Vagina (tissue), 2 donors: Measurements from ENCODE around the gene WDR62. TPM values are rescaled to one million over a fixed set of nuclear protein-coding genes. Genes with fewer than 3 reads are reported as not detected.

Source experiments
- DNase-seq, 2 donors: peaks; one replicate each; pipeline ENCODE4 v3.0.0-alpha.2; 2017; ENCODE audit errors: extremely low spot score in 2 of 2
- H3K27ac ChIP-seq: fragments of 200-600 bp; sonication (generic); one replicate; pipeline ENCODE4 v1.5.1; 2019
- H3K27me3 ChIP-seq: fragments of 200-600 bp; sonication (generic); one replicate; pipeline ENCODE4 v1.5.1; 2019
- H3K36me3 ChIP-seq, 2 donors: fragments of 200-600 bp; sonication (generic); one replicate each; pipeline ENCODE4 v1.5.1; 2017 to 2019
- H3K4me1 ChIP-seq: fragments of 200-600 bp; sonication (generic); one replicate; pipeline ENCODE4 v1.5.1; 2019
- H3K4me3 ChIP-seq, 2 donors: fragments of 200-600 bp; sonication (generic); 1 replicate in 1 of 2; 2 replicates in 1 of 2; pipeline ENCODE4 v1.5.1; 2016 to 2019
- H3K9me3 ChIP-seq: fragments of 200-600 bp; sonication (generic); one replicate; pipeline ENCODE4 v1.5.1; 2019
- POLR2A ChIP-seq, 2 donors: fragments of 450-650 bp; IDR thresholded peaks; one replicate each; pipeline ENCODE4 v1.6.1; 2017; ENCODE audit warnings: antibody characterized with exemption in 2 of 2, mild to moderate bottlenecking in 2 of 2, moderate library complexity in 2 of 2
- POLR2AphosphoS5 ChIP-seq, 2 donors: sonication (generic); formaldehyde crosslinking; IDR thresholded peaks; one replicate each; pipeline ENCODE4 v1.9.0; 2017; ENCODE audit warnings: antibody characterized with exemption in 2 of 2, mild to moderate bottlenecking in 2 of 2, low read depth in 1 of 2; ENCODE audit not compliant: insufficient read depth in 1 of 2
- intact Hi-C: fragments of 100-400 bp; cut with DNase I; formaldehyde crosslinking; loops from one replicate; pipeline ENCODE4 v1.15.1; 2023
- total RNA-seq: library from RNA; depleted of rRNA; stranded (reverse); fragments of >200 nt; gene quantifications from one replicate; pipeline ENCODE4 v1.2.3, GENCODE V29; 2016
- TF ChIP-seq, protein P1 (sequence below), 3 experiments: fragments of 450-650 bp in 2 of 3; fragments of 200-600 bp in 1 of 3; sonication (generic) in 1 of 3; IDR thresholded peaks; one replicate each; pipeline ENCODE4 v1.5.1; 2017 to 2019; ENCODE audit warnings: antibody characterized with exemption in 3 of 3, mild to moderate bottlenecking in 2 of 3, moderate library complexity in 2 of 3

WDR62 gene
- total RNA-seq, 1 donor from 2014 or later = 2.5 TPM

DNA sequence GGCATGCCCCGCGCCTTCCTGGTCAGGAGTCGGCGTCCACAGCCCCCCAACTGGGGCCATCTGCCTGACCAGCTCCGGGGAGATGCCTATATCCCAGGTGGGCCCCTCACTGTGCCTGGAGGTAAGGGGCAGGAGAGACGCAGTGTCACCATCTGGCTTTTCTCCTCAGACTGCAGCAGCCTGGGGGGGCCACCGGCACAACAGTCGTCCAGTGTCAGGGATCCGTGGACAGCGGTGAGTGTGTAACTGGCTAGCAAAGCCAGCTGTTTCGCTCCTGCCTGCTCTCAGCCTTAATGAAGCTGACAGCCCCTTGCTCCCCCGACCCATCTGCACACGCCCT is 56.5 kb downstream of the WDR62 start:
- H3K36me3 ChIP-seq = peaks cover 0 to 18% of the 10 kb centered on the region in 2 donors
- DNase-seq = no peak
- no peak overlapping the region for H3K27ac ChIP-seq
- H3K27me3 ChIP-seq = no peaks in the 10 kb centered on the region
- intact Hi-C loops = loop anchor here (10.0 kb wide), 1 partner anchor 56 kb away; the partner anchor contains the start of genes THAP8 and WDR62
- TF ChIP-seq POLR2A (IDR thresholded peaks at IDR 0.05) = no peak
- TF ChIP-seq POLR2AphosphoS5 (IDR thresholded peaks at IDR 0.05; ENCODE audit: insufficient read depth in 1 of 2, low read depth in 1 of 2) = no peak
- no peaks in the 10 kb centered on the region for H3K9me3 ChIP-seq
- no peak overlapping the region for H3K4me3 ChIP-seq
- peaks cover 16% of the 10 kb centered on the region for H3K4me1 ChIP-seq

DNA sequence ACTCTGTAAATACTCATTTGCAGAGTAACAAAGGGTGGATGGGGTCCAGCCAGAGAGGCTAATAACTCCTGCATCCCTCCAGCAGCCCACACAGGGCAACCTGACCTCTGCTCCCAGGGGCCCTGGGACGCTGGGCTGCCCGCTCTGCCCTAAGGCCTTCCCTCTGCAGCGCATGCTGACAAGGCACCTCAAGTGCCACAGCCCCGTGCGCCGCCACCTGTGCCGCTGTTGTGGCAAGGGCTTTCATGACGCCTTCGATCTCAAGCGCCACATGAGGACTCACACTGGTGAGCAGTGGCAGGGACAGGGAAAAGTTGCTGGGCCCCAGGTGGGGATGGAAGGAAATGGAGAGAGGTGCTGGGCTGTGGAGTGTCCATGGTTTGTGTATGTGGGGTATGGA is 58.0 kb downstream of the WDR62 start:
- Histone ChIP-seq H3K9me3 (no peaks in the 10 kb centered on the region), H3K4me1 (peaks cover 31% of the 10 kb centered on the region), H3K36me3 (peaks cover 0 to 21% of the 10 kb centered on the region in 2 donors), H3K27me3 (no peaks in the 10 kb centered on the region), H3K27ac (no peak overlapping the region), H3K4me3 (no peak overlapping the region)
- TF ChIP-seq, protein P1, sequence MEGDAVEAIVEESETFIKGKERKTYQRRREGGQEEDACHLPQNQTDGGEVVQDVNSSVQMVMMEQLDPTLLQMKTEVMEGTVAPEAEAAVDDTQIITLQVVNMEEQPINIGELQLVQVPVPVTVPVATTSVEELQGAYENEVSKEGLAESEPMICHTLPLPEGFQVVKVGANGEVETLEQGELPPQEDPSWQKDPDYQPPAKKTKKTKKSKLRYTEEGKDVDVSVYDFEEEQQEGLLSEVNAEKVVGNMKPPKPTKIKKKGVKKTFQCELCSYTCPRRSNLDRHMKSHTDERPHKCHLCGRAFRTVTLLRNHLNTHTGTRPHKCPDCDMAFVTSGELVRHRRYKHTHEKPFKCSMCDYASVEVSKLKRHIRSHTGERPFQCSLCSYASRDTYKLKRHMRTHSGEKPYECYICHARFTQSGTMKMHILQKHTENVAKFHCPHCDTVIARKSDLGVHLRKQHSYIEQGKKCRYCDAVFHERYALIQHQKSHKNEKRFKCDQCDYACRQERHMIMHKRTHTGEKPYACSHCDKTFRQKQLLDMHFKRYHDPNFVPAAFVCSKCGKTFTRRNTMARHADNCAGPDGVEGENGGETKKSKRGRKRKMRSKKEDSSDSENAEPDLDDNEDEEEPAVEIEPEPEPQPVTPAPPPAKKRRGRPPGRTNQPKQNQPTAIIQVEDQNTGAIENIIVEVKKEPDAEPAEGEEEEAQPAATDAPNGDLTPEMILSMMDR (IDR thresholded peaks at IDR 0.05) = no peak
- TF ChIP-seq POLR2A (IDR thresholded peaks at IDR 0.05) (no peak), POLR2AphosphoS5 (IDR thresholded peaks at IDR 0.05; ENCODE audit: insufficient read depth in 1 of 2, low read depth in 1 of 2) (no peak)
- no peak for DNase-seq
- intact Hi-C loops = loop anchor here (10.0 kb wide), 1 partner anchor 58 kb away; the partner anchor contains the start of genes THAP8 and WDR62

DNA sequence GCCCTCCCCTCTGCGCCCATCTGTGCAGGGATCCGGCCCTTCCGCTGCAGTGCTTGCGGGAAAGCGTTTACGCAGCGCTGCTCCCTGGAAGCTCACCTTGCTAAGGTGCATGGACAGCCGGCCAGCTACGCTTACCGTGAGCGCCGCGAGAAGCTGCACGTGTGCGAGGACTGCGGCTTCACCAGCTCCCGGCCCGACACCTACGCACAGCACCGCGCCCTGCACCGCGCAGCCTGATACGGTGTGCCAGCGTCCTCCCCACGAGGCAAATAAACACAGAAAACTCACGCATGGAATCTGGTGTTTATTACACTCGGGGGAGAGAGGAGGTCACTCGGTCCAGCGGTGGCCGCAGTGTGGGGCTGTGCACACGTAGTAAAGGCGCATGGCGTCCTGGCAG is 58.7 kb downstream of the WDR62 start:
- DNase-seq = no peak
- intact Hi-C loops = loop anchor here (10.0 kb wide), 1 partner anchor 59 kb away; the partner anchor contains the start of genes THAP8 and WDR62
- H3K27ac ChIP-seq = no peak overlapping the region

DNA sequence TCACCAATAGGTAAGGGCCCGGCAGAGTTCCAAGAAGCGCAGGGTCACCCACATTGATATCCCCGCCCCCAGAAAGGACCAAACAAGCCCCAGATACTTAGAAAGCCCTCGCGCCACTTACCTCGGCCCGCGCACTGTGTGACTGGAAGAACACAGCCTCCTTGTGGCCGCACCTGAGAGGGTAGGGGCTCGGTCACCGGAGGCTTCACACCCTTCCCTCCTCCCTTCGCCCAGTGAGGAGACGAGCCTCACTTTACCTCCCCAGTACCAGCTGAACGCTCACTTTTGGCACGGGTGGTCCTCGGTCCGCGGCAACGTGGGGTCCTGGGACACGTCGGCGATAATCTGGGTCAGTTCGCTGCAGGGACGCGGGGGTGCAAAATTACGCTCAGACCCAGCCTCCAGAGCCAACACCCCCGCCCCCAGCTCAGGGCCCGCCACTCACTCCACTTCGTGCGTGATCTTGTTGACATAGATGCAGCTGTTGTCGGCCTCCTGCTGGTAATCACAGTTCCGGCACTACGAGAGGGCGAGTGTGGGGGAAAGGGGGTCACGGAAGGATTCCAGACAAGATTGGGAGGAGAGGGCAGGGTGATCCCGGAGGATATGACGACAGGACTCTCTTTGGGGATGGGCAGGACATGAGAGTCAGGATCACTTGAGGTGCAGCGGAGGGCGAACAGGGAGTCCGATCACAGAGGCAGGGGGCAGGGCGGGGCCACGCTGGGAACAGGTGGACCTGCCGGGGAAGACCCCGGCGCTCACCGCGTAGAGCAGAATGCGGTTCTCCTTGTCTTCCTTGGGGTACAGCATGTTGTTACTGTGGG is 59.4 kb downstream of the WDR62 start:
- Histone ChIP-seq H3K4me1 (peaks cover 34% of the 10 kb centered on the region), H3K27me3 (no peaks in the 10 kb centered on the region), H3K4me3 (peak overlapping the region; percentile 91 to 93), H3K27ac (peak overlapping the region; percentile 87), H3K36me3 (peaks cover 0 to 35% of the 10 kb centered on the region in 2 donors), H3K9me3 (no peaks in the 10 kb centered on the region)
- DNase-seq = peak in 1 of 2 donors; percentile 90
- intact Hi-C loops = loop anchor here (10.0 kb wide), 1 partner anchor 59 kb away; the partner anchor contains the start of genes THAP8 and WDR62
- TF ChIP-seq POLR2AphosphoS5 (IDR thresholded peaks at IDR 0.05; ENCODE audit: insufficient read depth in 1 of 2, low read depth in 1 of 2) (no peak), POLR2A (IDR thresholded peaks at IDR 0.05) (no peak)
- TF ChIP-seq, protein P1 (IDR thresholded peaks at IDR 0.05) = no peak

More for the DNA sequence above, 58.7 kb downstream of the WDR62 start:
- Histone ChIP-seq H3K4me1 (peaks cover 34% of the 10 kb centered on the region), H3K36me3 (peaks cover 0 to 28% of the 10 kb centered on the region in 2 donors), H3K4me3 (peak overlapping the region; percentile 91 to 93), H3K27me3 (no peaks in the 10 kb centered on the region), H3K9me3 (no peaks in the 10 kb centered on the region)
- TF ChIP-seq POLR2A (IDR thresholded peaks at IDR 0.05) (no peak), POLR2AphosphoS5 (IDR thresholded peaks at IDR 0.05; ENCODE audit: insufficient read depth in 1 of 2, low read depth in 1 of 2) (no peak)
- TF ChIP-seq, protein P1 (IDR thresholded peaks at IDR 0.05) = no peak

DNA sequence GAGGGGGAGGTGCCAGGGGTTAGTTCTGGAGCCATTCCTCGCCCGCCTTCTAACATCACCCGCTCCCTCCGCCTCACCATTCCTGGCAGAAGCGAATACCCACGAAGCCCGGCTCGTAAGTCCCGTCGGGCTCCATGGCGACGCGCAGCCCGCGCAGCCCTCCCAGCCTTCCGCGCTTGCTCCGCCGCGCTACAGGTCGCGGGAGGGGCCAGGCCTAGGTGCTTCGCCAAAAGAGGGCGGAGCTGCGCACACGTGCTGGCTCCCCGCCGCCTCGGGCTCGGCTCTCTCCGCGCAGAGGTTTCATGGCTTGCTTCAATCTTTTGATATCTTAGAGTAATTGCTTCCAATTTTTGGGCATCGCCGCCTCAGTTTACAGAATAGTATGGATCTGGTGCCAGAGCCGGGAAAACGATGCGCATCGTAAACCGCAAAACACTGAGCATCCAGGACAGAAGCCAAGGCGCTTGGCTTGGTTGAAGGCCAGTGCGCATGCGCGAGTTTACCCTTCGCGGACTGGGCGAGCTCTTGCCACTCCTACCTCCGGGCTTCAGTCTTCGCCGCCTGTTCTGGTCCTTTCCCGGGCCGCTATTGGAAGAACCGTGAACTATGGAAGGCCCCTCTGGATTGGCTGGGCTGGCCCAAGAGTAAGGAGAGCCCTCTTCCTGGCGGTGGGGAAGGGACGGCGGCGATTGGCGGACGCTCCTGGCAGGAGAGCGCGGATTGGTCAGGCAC is 60.2 kb downstream of the WDR62 start, which contains the start of gene POLR2I:
Gene POLR2I, minus strand, starts transcription at position 155 of the 732 bp plus-strand sequence. Its CDS starts 19 bp downstream, at position 136.
- Histone ChIP-seq H3K4me3 (peak within 1 kb of the TSS; percentile 91 to 93), H3K36me3 (peaks cover 0 to 37% of the 10 kb centered on the region in 2 donors), H3K27me3 (no peaks in the 10 kb centered on the region), H3K27ac (peak within 1 kb of the TSS; percentile 87), H3K9me3 (no peaks in the 10 kb centered on the region), H3K4me1 (peaks cover 34% of the 10 kb centered on the region)
- peak; percentile 87 to 95 for TF ChIP-seq POLR2AphosphoS5 (IDR thresholded peaks at IDR 0.05; ENCODE audit: insufficient read depth in 1 of 2, low read depth in 1 of 2)
- TF ChIP-seq POLR2A (IDR thresholded peaks at IDR 0.05) = no peak
- intact Hi-C loops = loop anchor here (10.0 kb wide), 1 partner anchor 60 kb away; the partner anchor contains the start of genes THAP8 and WDR62
- peak; percentile 99 to 100 for DNase-seq
